ENCODE data around the gene SORT1. TPM values are rescaled to one million over a fixed set of nuclear protein-coding genes. Genes with fewer than 3 reads are reported as not detected.

SORT1 gene
- total RNA-seq, 4 donors from 2014 or later: 145 to 199 (median 189) TPM

GRCh38 chr1:109269212-109269980 lies 128.3 kb downstream of the SORT1 start:
- Histone ChIP-seq H3K27ac (peak overlapping the region in 1 of 4 donors; percentile 66), H3K36me3 (peaks cover 0 to 80% (median 0%) of the 10 kb centered on the region in 3 donors), H3K4me3 (no peak overlapping the region), H3K4me1 (peaks cover 0 to 21% (median 8%) of the 10 kb centered on the region in 4 donors), H3K27me3 (no peaks in the 10 kb centered on the region), H3K9me3 (no peaks in the 10 kb centered on the region)
- 83 to 84% methylated on average over 24 to 31 of the region's 33 CpGs for WGBS, 2 donors
- DNase-seq (ENCODE audit: low spot score in 2 of 2): no peak
- TF ChIP-seq POLR2A (IDR thresholded peaks at IDR 0.05) (no peak), CTCF (IDR thresholded peaks at IDR 0.05) (no peak), EP300 (IDR thresholded peaks at IDR 0.05) (no peak)

- 79 to 81% methylated on average over 21 to 23 of the region's 29 CpGs for WGBS, 2 donors
- TF ChIP-seq CTCF (IDR thresholded peaks at IDR 0.05) (no peak), EP300 (IDR thresholded peaks at IDR 0.05) (no peak), POLR2A (IDR thresholded peaks at IDR 0.05) (no peak)
- Histone ChIP-seq H3K4me1 (peaks cover 0 to 21% (median 4%) of the 10 kb centered on the region in 4 donors), H3K9me3 (no peaks in the 10 kb centered on the region), H3K27me3 (no peaks in the 10 kb centered on the region), H3K27ac (peak overlapping the region in 2 of 4 donors; percentile 28 to 66), H3K36me3 (peaks cover 0 to 82% (median 0%) of the 10 kb centered on the region in 3 donors), H3K4me3 (no peak overlapping the region)
- no peak for DNase-seq (ENCODE audit: low spot score in 2 of 2)
Measured at GRCh38 chr1:109268431-109269211, 129.1 kb downstream of the SORT1 start.

- Histone ChIP-seq H3K4me3 (no peak overlapping the region), H3K27ac (peak overlapping the region in 2 of 4 donors; percentile 28 to 66), H3K36me3 (peaks cover 0 to 79% (median 0%) of the 10 kb centered on the region in 3 donors), H3K27me3 (no peaks in the 10 kb centered on the region), H3K9me3 (no peaks in the 10 kb centered on the region), H3K4me1 (peaks cover 0 to 23% (median 6%) of the 10 kb centered on the region in 4 donors)
- 88 to 95% methylated on average over 17 of the region's 17 CpGs for WGBS, 2 donors
- no peak for DNase-seq (ENCODE audit: low spot score in 2 of 2)
- TF ChIP-seq CTCF (IDR thresholded peaks at IDR 0.05) (no peak), EP300 (IDR thresholded peaks at IDR 0.05) (no peak), POLR2A (IDR thresholded peaks at IDR 0.05) (no peak)
Measured at GRCh38 chr1:109267743-109268300, 129.9 kb downstream of the SORT1 start.

- 75 to 82% methylated on average over 10 to 11 of the region's 11 CpGs for WGBS, 2 donors
- DNase-seq (ENCODE audit: low spot score in 2 of 2): no peak
- TF ChIP-seq CTCF (IDR thresholded peaks at IDR 0.05): no peak
- Histone ChIP-seq H3K9me3 (no peaks in the 10 kb centered on the region), H3K36me3 (peaks cover 0 to 72% (median 0%) of the 10 kb centered on the region in 3 donors), H3K27ac (peak overlapping the region in 1 of 4 donors; percentile 66), H3K4me3 (no peak overlapping the region), H3K27me3 (no peaks in the 10 kb centered on the region), H3K4me1 (peaks cover 0 to 21% (median 7%) of the 10 kb centered on the region in 4 donors)
Measured at GRCh38 chr1:109266965-109267364, 130.8 kb downstream of the SORT1 start.
